Uterus (tissue), 4 donors: ENCODE measurements around the gene USP34. TPM values are rescaled to one million over a fixed set of nuclear protein-coding genes. Genes with fewer than 3 reads are reported as not detected.

Experiments used
- DNase-seq, 2 donors: peaks; one replicate each; pipeline ENCODE4 v3.0.0-alpha.2; 2019 to 2020
- H3K27ac ChIP-seq, 2 donors: fragments of 200-600 bp; sonication (generic); 1 replicate in 1 of 2; 2 replicates in 1 of 2; pipeline ENCODE4 v1.5.1; 2016 to 2018
- H3K27me3 ChIP-seq, 2 donors: fragments of 200-600 bp; sonication (generic); one replicate each; pipeline ENCODE4 v1.5.1; 2018 to 2019; ENCODE audit warnings: control low read depth in 1 of 2
- H3K36me3 ChIP-seq, 2 donors: fragments of 200-600 bp; sonication (generic); one replicate each; pipeline ENCODE4 v1.5.1; 2019; ENCODE audit warnings: control low read depth in 1 of 2
- H3K4me1 ChIP-seq, 2 donors: fragments of 200-600 bp; sonication (generic); one replicate each; pipeline ENCODE4 v1.5.1; 2018 to 2019; ENCODE audit warnings: control low read depth in 1 of 2
- H3K4me3 ChIP-seq, 2 donors: fragments of 200-600 bp; sonication (generic); 1 replicate in 1 of 2; 2 replicates in 1 of 2; pipeline ENCODE4 v1.5.1; 2018 to 2019; ENCODE audit warnings: mild to moderate bottlenecking in 1 of 2
- H3K9me3 ChIP-seq, 2 donors: fragments of 200-600 bp; sonication (generic); one replicate each; pipeline ENCODE4 v1.5.1; 2019; ENCODE audit warnings: control low read depth in 1 of 2
- POLR2A ChIP-seq, 2 donors: fragments of 450-650 bp; IDR thresholded peaks; one replicate each; pipeline ENCODE4 v1.6.1; 2016; ENCODE audit warnings: antibody characterized with exemption in 2 of 2, mild to moderate bottlenecking in 1 of 2, moderate library complexity in 1 of 2
- intact Hi-C: fragments of 100-400 bp; cut with DNase I; formaldehyde crosslinking; loops from one replicate; pipeline ENCODE4 v1.15.1; 2023; ENCODE audit warnings: low total_unique reads
- small RNA-seq: library from RNA; depleted of rRNA; stranded (forward); fragments of <200 nt; gene quantifications from one replicate; pipeline ENCODE3, GENCODE V24; 2016
- total RNA-seq, 4 donors: library from RNA; depleted of rRNA in 3 of 4; stranded (reverse); fragments of >200 nt in 3 of 4; gene quantifications; one replicate each; pipeline versions ENCODE4 v1.1.0 to v1.2.4, GENCODE V29; 2014 to 2023
- TF ChIP-seq, protein P1 (sequence below), 4 experiments: fragments of 200-600 bp in 2 of 4; fragments of 450-650 bp in 2 of 4; sonication (generic) in 2 of 4; IDR thresholded peaks; one replicate each; pipeline ENCODE4 v1.5.1; 2016 to 2019; ENCODE audit warnings: antibody characterized with exemption in 4 of 4, mild to moderate bottlenecking in 2 of 4, moderate library complexity in 1 of 4
- donor health status: DM: yes; HTN: yes; CAD: no.

The USP34 gene
- total RNA-seq, 4 donors from 2014 or later = 93.8 to 246 (median 184) TPM

GRCh38 chr2:61145990-61146389 is 324.9 kb downstream of the USP34 start:
- peak overlapping the region in 1 of 2 donors; percentile 79 for H3K27ac ChIP-seq
- no peak overlapping the region for H3K4me3 ChIP-seq

DNA sequence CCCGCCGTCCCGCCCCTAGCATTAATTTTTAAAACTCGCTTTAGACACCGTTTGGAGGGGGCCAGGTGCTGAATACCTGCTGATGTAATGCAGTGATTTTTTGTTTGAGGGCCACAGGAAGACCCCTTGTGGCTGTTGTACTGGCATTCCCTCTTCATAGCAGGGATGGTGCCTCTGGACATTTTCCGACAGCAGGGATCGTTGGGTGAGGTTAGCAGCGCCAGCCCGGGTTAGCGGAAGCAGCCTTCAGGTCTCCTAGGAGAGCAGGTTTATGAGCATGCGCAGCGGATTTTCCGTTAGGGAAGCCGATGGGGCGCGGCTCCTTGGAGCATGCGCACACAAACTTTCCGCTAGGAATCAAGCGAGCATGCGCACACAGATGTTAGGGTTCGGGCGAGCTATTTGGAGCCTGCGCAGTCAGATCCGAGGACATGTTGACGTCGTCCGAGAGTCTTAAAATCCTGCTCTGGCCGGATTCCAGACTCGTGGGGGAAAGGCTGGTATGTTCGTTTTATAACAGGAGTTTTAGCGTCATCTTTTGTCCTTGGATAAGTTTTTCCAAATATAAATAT is 326.1 kb downstream of the USP34 start:
- Histone ChIP-seq H3K4me3 (peak overlapping the region; percentile 42 to 56), H3K36me3 (no peaks in the 10 kb centered on the region), H3K4me1 (no peaks in the 10 kb centered on the region), H3K9me3 (no peaks in the 10 kb centered on the region), H3K27ac (peak overlapping the region; percentile 79 to 81), H3K27me3 (no peaks in the 10 kb centered on the region)
- intact Hi-C loops = no loop called here
- TF ChIP-seq POLR2A (IDR thresholded peaks at IDR 0.05) = peak; percentile 35 to 53
- TF ChIP-seq, protein P1, sequence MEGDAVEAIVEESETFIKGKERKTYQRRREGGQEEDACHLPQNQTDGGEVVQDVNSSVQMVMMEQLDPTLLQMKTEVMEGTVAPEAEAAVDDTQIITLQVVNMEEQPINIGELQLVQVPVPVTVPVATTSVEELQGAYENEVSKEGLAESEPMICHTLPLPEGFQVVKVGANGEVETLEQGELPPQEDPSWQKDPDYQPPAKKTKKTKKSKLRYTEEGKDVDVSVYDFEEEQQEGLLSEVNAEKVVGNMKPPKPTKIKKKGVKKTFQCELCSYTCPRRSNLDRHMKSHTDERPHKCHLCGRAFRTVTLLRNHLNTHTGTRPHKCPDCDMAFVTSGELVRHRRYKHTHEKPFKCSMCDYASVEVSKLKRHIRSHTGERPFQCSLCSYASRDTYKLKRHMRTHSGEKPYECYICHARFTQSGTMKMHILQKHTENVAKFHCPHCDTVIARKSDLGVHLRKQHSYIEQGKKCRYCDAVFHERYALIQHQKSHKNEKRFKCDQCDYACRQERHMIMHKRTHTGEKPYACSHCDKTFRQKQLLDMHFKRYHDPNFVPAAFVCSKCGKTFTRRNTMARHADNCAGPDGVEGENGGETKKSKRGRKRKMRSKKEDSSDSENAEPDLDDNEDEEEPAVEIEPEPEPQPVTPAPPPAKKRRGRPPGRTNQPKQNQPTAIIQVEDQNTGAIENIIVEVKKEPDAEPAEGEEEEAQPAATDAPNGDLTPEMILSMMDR (IDR thresholded peaks at IDR 0.05) = peak in 1 of 4 experiments; percentile 11
- peak; percentile 97 for DNase-seq

More at GRCh38 chr2:61145990-61146389, 324.9 kb downstream of the USP34 start:
- Histone ChIP-seq H3K4me1 (no peaks in the 10 kb centered on the region), H3K36me3 (no peaks in the 10 kb centered on the region), H3K27me3 (no peaks in the 10 kb centered on the region), H3K9me3 (no peaks in the 10 kb centered on the region)
- intact Hi-C loops = no loop called here
- TF ChIP-seq, protein P1 (IDR thresholded peaks at IDR 0.05) = no peak
- no peak for TF ChIP-seq POLR2A (IDR thresholded peaks at IDR 0.05)
- DNase-seq = no peak

- no peaks in the 10 kb centered on the region for H3K27me3 ChIP-seq
- no peak overlapping the region for H3K27ac ChIP-seq
- no peaks in the 10 kb centered on the region for H3K36me3 ChIP-seq
- no peaks in the 10 kb centered on the region for H3K4me1 ChIP-seq
- H3K4me3 ChIP-seq = no peak overlapping the region
- H3K9me3 ChIP-seq = no peaks in the 10 kb centered on the region
- TF ChIP-seq, protein P1 (IDR thresholded peaks at IDR 0.05) = no peak
- no peak for TF ChIP-seq POLR2A (IDR thresholded peaks at IDR 0.05)
- no peak for DNase-seq
- intact Hi-C loops = no loop called here
These were observed 329.7 kb downstream of the USP34 start for GRCh38 chr2:61141151-61141550.

DNA sequence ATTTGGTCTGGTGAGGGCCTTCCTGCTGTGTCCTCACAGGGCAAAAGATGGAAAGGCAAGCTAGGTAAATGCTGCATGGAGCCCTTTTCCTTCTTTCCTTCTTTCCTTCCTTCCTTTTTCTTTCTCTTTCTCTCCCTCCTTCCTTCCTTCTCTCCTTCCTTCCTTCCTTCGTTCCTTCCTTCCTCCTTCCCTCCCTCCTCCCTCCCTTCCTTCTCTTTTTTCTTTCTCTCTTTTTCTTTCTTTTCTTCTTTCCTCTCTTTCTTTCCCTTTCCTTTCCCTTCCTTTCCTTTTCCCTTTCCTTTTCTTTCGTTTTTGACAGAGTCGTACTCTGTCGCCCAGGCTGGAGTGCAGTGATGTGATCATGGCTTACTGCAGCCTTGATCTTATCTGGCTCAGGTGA is 332.0 kb downstream of the USP34 start:
- Histone ChIP-seq H3K4me1 (no peaks in the 10 kb centered on the region), H3K27ac (no peak overlapping the region), H3K9me3 (no peaks in the 10 kb centered on the region), H3K27me3 (no peaks in the 10 kb centered on the region), H3K4me3 (no peak overlapping the region), H3K36me3 (no peaks in the 10 kb centered on the region)
- intact Hi-C loops = no loop called here
- TF ChIP-seq POLR2A (IDR thresholded peaks at IDR 0.05) = no peak
- TF ChIP-seq, protein P1 (IDR thresholded peaks at IDR 0.05) = no peak
- DNase-seq = no peak

Small RNAs within 50 kb of the gene (small RNA-seq; reads per million reads assigned to genes)
- gene SNORA70B = not detected

Other genes with a start within 250 kb of the USP34 start
- gene XPO1, start 67.3 kb upstream of the USP34 start, total RNA-seq = 100 to 1,000 TPM; 148 to 444 (median 323) TPM